PFSK-1 (cell line): ENCODE data around the gene SLC1A7.

Experiments
- FOXP2 ChIP-seq: optimal IDR thresholded peaks from 2 replicates; pipeline ENCODE3; 2011; ENCODE audit warnings: borderline replicate concordance, control low read depth, inconsistent platforms; ENCODE audit not compliant: insufficient read depth; ENCODE audit errors: extremely low read length, extremely low read depth
- POLR2AphosphoS5 ChIP-seq: IDR thresholded peaks from 2 replicates; pipeline ENCODE4 v1.6.1; 2012; ENCODE audit warnings: low read depth, mild to moderate bottlenecking, control low read depth, low read length, moderate library complexity
- REST ChIP-seq, 2 experiments: IDR thresholded peaks; 2 replicates each; pipeline versions ENCODE4 v1.6.1 to v1.8.0; 2011 to 2012; ENCODE audit warnings: low read depth in 2 of 2, low read length in 2 of 2, control low read depth in 1 of 2, inconsistent platforms in 1 of 2, mild to moderate bottlenecking in 1 of 2, moderate library complexity in 1 of 2; ENCODE audit not compliant: insufficient read depth in 1 of 2
- SIN3A ChIP-seq: IDR thresholded peaks from 2 replicates; pipeline ENCODE4 v1.6.1; 2012; ENCODE audit warnings: mild to moderate bottlenecking, low read length, moderate library complexity, borderline replicate concordance; ENCODE audit not compliant: insufficient read depth
- TAF1 ChIP-seq: IDR thresholded peaks from 2 replicates; pipeline ENCODE4 v1.6.1; 2012; ENCODE audit warnings: low read length, control low read depth, borderline replicate concordance; ENCODE audit not compliant: insufficient read depth

SLC1A7 gene

GRCh38 chr1:53183095-53183990 lies 40.9 kb upstream of the SLC1A7 start:
- no peak for TF ChIP-seq FOXP2
- no peak for TF ChIP-seq POLR2AphosphoS5
- TF ChIP-seq SIN3A = no peak
- TF ChIP-seq TAF1 = no peak
- no peak for TF ChIP-seq REST (IDR thresholded peaks at IDR 0.05; ENCODE audit: insufficient read depth in 1 of 2, low read depth in 2 of 2, low read length in 2 of 2)

GRCh38 chr1:53182716-53183094 lies 40.3 kb upstream of the SLC1A7 start:
- TF ChIP-seq POLR2AphosphoS5 = no peak
- no peak for TF ChIP-seq SIN3A
- no peak for TF ChIP-seq FOXP2
- no peak for TF ChIP-seq REST (IDR thresholded peaks at IDR 0.05; ENCODE audit: insufficient read depth in 1 of 2, low read depth in 2 of 2, low read length in 2 of 2)
- no peak for TF ChIP-seq TAF1

GRCh38 chr1:53182111-53182593 lies 39.7 kb upstream of the SLC1A7 start:
- no peak for TF ChIP-seq FOXP2
- TF ChIP-seq REST (IDR thresholded peaks at IDR 0.05; ENCODE audit: insufficient read depth in 1 of 2, low read depth in 2 of 2, low read length in 2 of 2) = 0 out of 4 replicates have a peak, but pooled peaks of 1 of the 2 experiments have one; percentile 30
- no peak for TF ChIP-seq SIN3A
- no peak for TF ChIP-seq TAF1

GRCh38 chr1:53180951-53181350 lies 38.5 kb upstream of the SLC1A7 start:
- TF ChIP-seq REST (IDR thresholded peaks at IDR 0.05; ENCODE audit: insufficient read depth in 1 of 2, low read depth in 2 of 2, low read length in 2 of 2) (no peak), TAF1 (no peak), SIN3A (no peak), FOXP2 (no peak), POLR2AphosphoS5 (no peak)
